Hypothalamus (tissue), 51 donors: ENCODE data around the gene STARD13.
"Not testable (repeated sequence)": the region's sequence is repeated elsewhere in the genome, so short reads cannot be mapped to it uniquely, and the experiment has no call there.

ENCODE experiments used
- DNase-seq, 51 donors: peaks; one replicate each; lab custom pipeline; 2025; lab: John Stamatoyannopoulos, UW

STARD13 gene

GRCh38 chr13:33258808-33259193 lies 26.8 kb downstream of the STARD13 start:
- DNase-seq, result no peak

GRCh38 chr13:33257841-33258807 lies 27.4 kb downstream of the STARD13 start:
- DNase-seq, result peak in 1 of 51 donors; percentile 44

- DNase-seq, result no peak
Observed at GRCh38 chr13:33256148-33256840, 29.3 kb downstream of the STARD13 start.

- DNase-seq, result no peak
Observed at GRCh38 chr13:33252135-33252534, 33.4 kb downstream of the STARD13 start.

GRCh38 chr13:33251131-33251661 lies 34.4 kb downstream of the STARD13 start:
- no peak for DNase-seq

- no peak for DNase-seq
Observed at GRCh38 chr13:33250609-33251008, 34.9 kb downstream of the STARD13 start.

- no peak for DNase-seq
Observed at GRCh38 chr13:33249894-33250293, 35.7 kb downstream of the STARD13 start.

GRCh38 chr13:33249066-33249465 lies 36.5 kb downstream of the STARD13 start:
- DNase-seq, result no peak

- DNase-seq, result no peak
Observed at GRCh38 chr13:33245505-33246158, 39.9 kb downstream of the STARD13 start.

GRCh38 chr13:33244907-33245287 lies 40.7 kb downstream of the STARD13 start:
- DNase-seq, result no peak

- no peak for DNase-seq
Observed at GRCh38 chr13:33244210-33244906, 41.2 kb downstream of the STARD13 start.

GRCh38 chr13:33242984-33243617 lies 42.5 kb downstream of the STARD13 start:
- DNase-seq, result no peak

GRCh38 chr13:33242372-33242771 lies 43.2 kb downstream of the STARD13 start:
- not testable (repeated sequence) for DNase-seq

- DNase-seq, result no peak
Observed at GRCh38 chr13:33236021-33236420, 49.5 kb downstream of the STARD13 start.

GRCh38 chr13:33235564-33235963 lies 50.0 kb downstream of the STARD13 start:
- no peak for DNase-seq

- no peak for DNase-seq
Observed at GRCh38 chr13:33235078-33235477, 50.5 kb downstream of the STARD13 start.

- no peak for DNase-seq
Observed at GRCh38 chr13:33233547-33233946, 52.0 kb downstream of the STARD13 start.

- no peak for DNase-seq
Observed at GRCh38 chr13:33232883-33233282, 52.7 kb downstream of the STARD13 start.

- DNase-seq, result no peak
Observed at GRCh38 chr13:33231339-33231738, 54.2 kb downstream of the STARD13 start.
